SK-N-DZ (cell line): ENCODE measurements around the gene KYNU. TPM values are rescaled to one million over a fixed set of nuclear protein-coding genes. Genes with fewer than 3 reads are reported as not detected.
A peak's percentile ranks its signal among the peaks of the same experiment; 100 is the strongest.
"Not testable (repeated sequence)": the region's sequence is repeated elsewhere in the genome, so short reads cannot be mapped to it uniquely, and the experiment has no call there.

Source experiments
- DNase-seq: peaks from one replicate; pipeline ENCODE4 v3.0.0-alpha.2; 2015; ENCODE audit warnings: low spot score
- polyA plus RNA-seq, 2 experiments: library from polyadenylated mRNA; depleted of rRNA; stranded (reverse); fragments of >200 nt; gene quantifications; 2 replicates each; pipeline ENCODE4 v1.2.3, GENCODE V29; 2014

KYNU gene
- 0.49 and 1.9 TPM in 2 replicates for polyA plus RNA-seq (2014; cell fraction: cytosol; rRNA removed)
- polyA plus RNA-seq (2014; cell fraction: nucleus; rRNA removed) = 0.11 TPM in 1 of 2 replicates, not detected in the other

DNA sequence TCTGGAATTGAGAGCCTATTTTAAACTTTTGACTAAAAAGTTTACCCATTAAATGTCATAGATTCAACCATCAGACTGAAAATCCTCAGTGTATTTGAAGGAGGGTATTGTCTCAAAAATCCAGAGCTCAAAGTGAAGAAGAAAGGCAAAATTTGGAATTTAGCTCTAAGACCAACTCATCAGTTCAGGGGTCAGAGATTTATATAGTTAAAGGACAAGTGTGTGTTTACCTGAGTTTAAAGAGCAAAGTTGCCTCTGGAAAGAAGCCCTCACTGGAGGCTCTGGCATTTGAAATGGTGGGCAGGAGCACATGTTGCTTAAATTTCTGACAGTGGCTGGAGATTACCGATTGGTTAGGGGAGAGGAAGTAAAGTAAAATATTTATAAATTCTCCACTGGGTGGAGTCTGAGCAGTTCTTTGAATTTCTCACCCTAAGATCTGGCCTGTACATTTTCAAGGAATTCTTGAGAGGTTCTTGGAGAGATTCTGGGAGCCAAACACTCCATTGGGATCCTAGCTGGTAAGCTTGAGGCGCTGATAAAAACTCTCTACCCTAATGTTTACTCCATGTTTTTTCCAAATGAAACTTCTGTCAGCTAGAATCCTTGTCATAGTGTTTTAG lies at the start of gene KYNU:
Gene KYNU, plus strand, starts transcription at position 449 of the 623 bp plus-strand sequence. CDS start 7,704 bp downstream, outside the sequence.
- no peak for DNase-seq

DNA sequence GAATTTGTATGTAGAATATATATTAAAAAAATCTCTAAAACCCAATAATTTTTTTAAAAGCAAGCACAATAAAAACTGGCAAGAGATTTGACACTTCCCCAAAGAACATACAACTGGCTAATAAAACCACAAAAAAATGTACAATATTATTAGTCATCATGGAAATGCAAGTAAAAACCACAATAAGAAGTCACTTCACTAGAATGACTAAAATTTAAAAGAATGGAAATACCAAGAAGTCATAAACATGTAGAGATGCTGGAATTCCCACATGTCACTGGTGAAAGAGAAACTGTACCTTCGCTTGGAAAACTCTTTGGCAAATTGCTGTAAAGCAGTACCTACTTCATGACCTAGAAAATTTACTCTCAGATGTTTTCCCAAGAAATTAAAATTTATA lies 43.4 kb upstream of the KYNU start:
- no peak for DNase-seq

DNA sequence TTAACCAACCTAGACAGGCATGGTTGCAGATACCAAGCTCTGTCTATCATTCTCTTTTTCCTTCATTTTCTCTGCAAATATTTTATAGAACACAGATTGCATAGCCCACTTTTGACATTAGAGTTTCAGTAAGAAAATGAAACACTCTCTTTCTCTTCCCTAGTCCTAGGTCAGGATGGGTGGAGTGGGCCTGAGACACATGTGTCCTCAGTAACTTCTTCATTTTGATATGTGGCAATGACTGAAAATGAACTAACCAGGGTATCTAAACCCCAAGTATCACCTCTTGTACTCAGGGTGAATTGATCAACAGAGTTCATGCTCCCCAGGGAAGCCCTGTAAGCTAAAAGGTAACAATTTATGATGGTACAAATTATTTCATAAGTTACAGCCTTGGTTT lies 37.0 kb upstream of the KYNU start:
- DNase-seq = no peak

DNA sequence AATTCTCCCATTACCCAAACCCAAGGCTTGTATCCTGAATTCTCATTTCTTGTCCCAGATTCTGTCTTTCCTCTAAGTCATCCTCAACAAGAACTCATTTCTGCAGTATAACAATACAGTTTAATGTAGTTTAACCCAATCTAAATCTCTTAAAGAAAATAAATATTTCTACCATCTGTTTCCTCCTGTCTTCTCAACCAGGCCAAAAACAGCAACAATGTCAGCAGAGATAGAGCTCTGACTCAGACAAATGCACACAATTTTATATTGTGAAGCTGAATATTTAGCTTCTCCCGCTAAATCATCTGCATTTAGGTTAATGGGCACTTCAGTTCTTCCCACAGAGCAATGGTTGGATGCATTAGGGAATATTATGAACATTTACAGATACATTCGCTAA lies 35.7 kb upstream of the KYNU start:
- DNase-seq = no peak

DNA sequence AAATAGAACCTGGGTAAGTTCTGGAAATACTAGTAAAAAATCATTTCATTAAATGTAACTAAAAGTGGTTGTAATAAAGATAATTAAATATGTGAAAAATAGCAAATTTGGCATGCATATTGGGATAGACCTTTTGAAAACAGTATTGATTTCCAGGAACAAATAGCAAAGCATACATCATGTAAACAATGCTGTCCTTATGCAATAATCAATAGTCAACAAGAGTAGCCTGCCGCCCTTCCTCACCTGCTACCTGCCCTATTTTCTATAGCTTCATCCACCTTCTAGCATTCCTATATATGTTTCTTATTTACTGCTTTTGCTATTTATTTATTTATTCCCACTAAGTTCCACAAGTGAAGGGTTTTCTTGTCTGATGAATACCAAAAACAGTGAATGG lies 35.1 kb upstream of the KYNU start:
- DNase-seq = no peak

DNA sequence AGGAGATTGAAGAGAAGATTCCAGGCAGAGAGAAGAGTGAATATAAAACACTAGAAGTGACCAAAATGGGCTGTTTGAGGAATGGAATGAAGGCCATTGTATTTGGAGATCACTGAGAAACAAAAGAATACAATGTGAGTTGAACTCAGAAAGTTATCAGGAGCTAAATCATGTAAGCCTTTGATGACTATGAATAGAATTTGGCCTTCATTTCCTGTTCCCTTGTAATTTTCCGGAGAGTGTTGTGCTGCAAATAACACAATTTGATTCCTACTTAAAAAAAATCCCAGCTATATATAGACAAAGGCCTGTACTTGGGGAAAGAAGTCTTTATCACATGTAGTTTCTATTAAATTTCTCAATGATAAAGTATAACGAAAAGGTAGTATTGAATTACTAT lies 33.7 kb upstream of the KYNU start:
- DNase-seq = no peak

DNA sequence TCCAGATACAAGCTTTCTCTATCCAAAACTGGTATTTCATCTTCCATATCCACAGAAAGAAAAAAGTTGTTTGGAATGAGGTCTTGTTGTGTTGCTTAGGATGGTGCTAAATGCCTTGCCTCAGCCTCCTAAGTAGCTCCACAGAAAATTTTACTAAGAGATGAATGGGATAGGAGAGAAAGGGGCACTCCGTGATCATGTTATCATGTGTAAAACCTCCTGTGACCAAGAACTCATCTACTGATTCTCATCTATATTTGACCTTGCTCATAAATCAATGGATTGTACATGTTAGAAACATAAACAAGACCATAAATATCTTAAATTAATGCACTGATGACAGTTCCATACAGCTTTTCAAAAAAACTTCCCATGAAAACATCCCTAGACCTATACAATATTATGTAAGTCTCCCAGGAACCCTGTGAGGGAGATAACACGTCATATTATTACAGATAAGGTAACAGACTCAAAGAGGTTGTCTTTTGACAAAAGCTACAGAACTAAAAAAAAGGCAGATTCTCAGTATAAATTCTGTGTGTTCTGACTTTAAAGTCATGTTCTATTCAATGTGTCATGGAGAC lies 29.3 kb upstream of the KYNU start:
- DNase-seq = peak; percentile 5

DNA sequence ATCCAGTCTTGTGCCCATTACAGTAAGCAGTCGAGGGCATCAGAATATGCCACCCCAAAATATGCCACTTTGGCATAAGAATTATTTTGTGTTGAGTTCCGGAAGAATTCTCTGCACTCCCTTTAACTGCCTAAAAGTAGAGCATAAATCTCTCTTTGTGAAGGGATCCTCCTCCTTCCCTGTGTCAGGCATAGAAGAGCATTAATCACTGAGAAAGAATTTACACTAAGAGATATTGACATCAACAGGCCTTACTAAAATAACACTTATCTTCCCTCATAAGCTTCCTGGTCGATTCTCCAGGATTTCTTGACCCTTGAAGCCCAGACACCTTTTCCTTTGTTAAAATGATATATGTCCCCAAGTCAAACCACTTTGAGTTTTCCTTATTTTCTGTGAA lies 27.6 kb upstream of the KYNU start:
- no peak for DNase-seq

DNA sequence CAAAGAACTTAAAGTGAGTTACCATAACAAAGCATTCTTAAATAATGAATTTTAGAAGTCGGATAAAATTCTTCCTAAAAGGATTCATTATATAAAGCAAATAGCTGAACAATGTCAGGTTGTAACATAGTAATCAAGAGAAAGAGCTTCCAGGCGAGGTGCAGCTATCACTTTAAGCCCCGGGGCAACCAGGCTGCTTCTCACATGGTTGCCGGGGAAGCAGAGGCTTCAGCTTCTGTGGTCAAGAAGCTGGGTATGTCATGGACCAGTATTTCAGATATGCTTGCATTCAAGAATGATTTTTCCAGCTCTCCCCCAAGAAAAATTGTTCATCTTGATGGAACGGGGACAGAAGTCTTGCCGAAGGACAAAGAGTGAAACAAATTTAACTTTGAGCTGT lies 23.6 kb upstream of the KYNU start:
- DNase-seq = no peak

DNA sequence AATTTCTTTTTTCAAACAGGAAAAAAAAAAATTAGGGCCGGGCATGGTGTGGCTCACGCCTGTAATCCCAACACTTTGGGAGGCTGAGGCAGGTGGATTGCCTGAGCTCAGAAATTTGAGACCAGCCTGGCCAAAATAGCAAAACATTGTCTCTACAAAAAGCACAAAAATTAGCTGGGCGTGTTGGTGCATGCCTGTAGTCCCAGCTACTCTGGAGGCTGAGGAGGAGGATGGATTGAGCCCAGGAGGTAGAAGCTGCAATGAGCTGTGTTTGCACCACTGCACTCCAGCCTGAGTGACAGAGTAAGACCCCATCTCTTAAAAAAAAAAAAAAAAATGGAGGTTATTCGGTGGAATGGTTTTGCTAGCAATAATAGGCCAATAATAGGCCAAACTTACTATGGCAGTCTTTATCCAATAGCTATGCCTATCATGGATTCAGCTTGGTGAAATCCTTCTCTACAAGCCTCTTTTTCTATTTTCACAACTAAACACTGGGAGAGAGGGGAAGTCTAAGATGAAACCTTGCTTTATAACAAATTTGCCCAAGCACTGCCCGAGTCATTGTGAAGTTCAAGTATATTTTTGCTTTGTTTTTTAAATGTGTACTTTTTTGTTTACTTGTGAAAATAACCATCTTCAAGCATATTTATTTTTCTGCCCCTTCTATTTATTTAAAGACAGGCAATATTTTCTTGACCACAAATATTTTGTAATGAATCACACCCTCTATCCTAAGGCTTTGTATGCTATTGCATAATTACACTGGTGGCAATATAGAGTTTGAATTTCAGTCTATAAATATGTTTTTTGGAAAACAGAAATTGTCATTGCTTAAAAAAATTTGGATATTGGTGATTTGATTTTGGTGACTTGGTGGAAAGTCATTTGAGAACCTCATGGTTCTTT lies 20.0 kb upstream of the KYNU start:
- no peak for DNase-seq

DNA sequence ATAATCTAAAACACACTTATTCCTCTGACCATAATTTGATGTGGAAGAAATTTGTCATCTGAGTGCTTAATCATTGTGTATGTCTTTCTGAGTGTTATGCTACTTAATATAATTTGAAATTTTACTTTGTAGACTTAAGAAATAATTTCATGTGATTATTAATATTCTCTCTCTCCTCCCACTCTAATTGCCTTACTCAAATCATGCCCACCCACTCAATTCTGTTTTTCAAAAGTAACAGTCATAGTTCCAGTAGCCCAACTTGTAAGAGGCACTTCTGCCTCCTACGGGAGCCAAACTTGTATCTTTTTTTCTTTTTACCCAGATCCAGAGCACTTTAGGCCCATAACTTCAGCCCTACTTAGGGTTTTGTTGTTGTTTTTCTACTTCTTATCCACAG lies 18.5 kb upstream of the KYNU start:
- no peak for DNase-seq

DNA sequence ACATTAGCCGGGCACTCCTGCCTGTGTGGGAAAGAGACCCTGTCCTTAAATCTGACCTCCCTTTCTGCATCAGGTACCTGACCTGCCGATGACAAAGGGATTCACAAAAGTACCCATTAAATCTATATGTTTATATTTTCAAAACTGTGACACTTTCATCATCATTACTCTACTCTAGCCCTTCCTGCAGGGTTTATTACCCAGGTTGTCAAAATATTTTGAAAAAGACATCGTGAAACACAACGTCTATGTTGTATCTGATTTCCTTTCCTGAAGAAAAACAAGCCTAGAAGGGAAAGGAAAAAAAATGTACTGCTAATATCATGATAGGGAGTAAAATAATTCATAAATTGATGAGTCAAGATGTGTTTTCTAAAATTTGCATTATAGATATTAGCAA lies 15.2 kb upstream of the KYNU start:
- no peak for DNase-seq

DNA sequence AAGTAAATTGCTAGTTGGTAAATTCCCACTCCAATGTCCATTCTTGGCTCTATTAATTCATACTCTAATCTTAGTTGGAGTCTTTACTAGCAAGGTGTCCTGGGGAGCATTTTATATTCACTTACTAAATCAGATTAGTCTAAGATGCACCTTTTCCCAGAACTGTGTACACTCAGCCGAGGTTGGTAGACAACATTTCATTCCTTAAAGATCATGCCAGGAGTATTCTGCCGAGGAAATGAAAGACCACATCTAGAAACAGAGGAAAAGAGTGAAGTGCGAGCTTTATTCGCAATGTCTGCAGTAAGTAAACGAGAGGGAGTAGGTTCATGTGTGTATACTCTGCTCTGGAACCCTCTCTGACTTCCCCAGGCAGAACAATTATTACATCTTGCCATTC lies 14.6 kb upstream of the KYNU start:
- DNase-seq = no peak

DNA sequence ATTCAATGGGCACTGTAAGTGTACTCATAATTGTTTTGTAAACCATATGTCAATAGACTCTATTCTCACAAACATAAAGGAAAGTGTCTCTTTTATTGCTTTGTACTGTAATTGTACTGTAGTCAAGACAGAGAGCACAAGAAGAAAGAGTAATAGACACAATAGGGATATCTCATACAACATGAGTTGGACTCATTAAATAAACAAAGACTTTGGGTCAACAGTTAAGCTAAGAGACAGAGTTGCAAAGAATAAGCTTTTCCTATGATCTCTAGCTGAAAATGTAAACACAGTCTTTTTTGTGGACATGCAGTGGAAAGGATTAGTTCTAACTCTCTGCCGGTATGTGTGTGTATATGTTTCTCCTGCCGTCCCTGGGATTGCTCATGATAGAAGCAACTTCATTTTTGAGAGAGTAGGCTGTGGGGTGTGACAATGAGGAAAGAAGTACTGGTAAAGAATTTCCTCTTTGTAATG lies 13.9 kb upstream of the KYNU start:
- no peak for DNase-seq

DNA sequence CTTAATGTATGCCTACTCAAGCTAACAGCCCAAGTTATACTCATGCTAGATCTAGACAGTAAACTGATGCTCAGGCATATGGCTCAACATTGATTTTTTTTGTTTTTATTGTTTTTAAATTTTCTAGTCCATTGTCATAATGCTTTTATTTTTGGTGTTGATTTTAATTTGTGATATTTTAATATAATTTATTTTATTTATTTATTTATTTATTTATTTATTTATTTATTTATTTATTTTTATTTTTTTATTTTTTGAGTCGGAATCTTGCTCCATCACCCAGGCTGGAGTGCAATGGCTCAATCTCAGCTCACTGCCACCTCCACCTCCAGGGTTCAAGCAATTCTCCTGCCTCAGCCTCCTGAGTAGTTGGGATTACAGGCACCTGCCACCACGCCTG lies 12.9 kb upstream of the KYNU start:
- not testable (repeated sequence) for DNase-seq

DNA sequence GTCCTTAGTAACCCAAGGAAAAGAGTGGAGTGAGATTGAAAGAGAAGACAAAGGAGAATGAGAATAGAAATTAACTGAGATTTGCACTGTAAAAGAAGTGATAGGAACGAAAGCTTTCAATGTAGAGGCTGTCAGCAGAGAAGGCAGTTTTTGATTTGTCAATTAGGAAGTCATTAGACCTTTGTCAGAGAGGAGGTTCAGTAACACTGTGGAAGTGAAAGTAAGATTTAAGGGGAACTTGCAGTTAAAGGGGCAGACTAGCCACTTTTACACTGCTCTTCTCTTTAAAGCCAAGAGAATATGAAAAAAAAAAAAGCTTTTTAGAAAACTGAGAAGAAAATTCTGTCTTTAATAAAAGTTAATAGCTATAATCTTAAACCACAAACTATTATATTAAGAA lies 11.5 kb upstream of the KYNU start:
- DNase-seq = no peak

DNA sequence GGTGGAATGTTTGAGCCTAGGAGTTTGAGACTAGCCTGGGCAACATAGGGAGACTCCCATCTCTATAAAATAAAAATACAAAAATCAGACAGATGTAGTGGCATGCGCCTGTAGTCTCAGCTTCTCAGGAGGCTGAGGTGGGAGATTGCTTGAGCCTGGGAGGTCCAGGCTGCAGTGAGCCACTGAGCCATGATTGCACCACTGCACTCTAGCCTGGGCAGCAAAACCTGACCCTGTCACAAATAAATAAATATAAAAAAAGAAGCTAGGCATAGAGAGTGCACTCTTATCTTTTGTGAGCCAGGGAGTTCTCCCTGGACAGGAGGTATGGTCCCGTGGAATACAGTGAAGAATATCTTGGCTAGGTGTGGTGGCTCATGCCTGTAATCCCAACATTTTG lies 11.0 kb upstream of the KYNU start:
- DNase-seq = no peak

DNA sequence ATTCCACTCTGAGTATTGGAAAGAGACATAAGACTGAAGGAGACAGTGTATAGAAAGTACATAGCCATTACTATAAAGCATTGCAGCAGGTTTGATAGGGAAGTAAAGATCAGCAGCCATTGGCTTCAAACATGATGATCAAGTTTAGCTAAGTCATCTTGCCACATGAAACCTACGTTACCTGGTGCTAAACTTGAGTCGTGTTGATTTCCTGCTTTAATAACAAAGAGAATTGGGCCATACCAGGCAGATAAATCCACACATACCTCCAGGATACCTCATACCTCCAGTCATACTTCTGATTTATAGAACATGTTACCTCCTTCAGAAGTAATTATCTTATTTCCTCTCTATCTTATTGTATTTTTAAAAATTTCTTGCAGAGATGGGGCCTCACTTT lies 10.3 kb upstream of the KYNU start:
- no peak for DNase-seq

DNA sequence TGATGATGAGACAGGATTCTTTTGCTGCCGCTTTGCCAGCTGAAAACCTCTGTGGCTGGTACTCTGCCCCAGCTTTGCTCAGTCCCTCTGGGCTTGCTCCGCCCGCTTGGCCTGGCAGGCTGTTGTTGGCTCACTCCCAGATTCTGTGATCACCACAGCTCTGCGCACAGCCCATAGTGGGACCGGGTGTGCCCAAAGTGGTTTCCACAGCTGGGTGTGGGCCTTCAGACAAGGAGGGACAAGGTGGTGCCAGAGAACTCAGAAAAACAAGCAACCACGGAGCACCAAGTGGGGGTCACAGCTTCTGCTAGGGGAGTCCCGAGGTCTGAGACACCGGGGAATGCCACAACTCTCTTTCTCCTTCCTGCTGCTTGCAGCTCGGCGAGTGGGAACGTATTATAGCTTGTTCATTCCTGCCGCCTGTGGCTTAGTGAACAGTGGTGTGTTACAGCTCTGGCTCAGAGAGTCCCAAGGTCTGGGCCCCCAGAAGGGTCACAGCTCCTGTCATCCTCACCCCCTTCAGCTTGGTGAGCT lies 9.2 kb upstream of the KYNU start:
- DNase-seq = no peak

DNA sequence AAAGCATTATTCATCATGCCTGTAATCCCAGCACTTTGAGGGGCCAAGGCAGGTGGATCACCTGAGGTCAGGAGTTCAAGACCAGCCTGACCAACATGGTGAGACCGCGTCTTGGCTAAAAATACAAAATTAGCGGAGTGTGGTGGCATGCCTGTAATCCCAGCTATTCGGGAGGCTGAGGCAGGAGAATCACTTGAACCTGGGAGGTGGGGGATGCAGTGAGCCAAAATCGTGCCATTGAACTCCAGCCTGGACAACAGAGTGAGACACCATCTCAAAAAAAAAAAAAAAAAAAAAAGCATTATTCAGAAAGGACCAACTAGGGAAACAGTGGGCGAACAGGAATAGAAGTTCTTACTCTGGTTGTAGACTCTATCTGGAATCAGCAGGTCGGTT lies 8.4 kb upstream of the KYNU start:
- not testable (repeated sequence) for DNase-seq

DNA sequence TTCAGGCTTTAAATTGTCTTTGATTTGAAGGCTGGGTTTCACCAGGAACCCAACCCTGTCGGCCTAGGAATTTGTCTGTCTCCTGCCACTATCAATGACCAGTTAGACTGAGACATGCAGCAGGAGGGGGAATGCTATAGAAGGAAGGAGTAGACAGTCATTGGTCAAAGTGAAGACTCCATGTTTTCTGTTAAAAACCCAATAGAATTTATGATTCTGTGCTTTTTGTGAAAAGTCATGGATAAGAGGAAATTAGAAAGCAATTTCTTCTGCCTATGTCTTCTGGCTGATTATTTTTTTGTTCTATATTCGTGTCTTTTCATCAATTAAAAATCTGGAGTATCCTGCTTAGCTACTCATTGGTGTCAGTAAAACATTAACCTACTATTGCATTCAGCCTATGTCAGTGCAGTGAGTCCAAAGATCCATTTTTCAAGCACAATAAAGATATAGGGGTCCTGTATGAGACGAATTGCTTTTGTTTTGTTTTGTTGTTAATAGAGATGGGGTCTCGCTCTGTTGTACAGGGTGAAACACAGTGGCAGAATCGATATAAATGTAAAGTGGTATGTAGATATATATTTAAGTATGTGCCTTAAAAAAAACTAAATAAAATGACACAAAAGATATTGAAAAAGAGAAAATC lies 7.9 kb upstream of the KYNU start:
- DNase-seq = peak; percentile 43

DNA sequence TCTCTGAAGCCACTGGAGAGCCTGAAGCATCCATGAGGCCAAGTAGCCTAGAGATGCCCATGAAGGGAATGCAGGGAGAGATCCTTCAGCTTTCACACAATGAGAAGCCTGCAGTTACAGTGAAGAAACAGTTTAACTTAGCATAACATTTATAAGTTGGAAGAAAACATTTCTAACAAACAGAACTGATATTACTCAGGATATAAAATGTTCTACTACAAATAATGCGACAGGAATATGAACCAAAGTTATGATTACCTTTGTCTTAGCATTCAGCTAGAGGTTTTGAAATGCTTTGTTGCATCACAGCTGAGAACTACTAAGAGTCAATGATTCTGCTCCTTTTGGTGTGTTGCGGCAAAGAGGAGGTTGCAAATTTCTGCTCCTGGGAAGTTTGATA lies 6.9 kb upstream of the KYNU start:
- DNase-seq = no peak
